ENCODE data around the gene KATNAL1.
A peak's percentile ranks its signal among the peaks of the same experiment; 100 is the strongest.
"Not testable (repeated sequence)": the region's sequence is repeated elsewhere in the genome, so short reads cannot be mapped to it uniquely, and the experiment has no call there.

KATNAL1 gene

GRCh38 chr13:30196025-30196424 lies 111.3 kb downstream of the KATNAL1 start:
- no peak for DNase-seq

- DNase-seq = no peak
Observed at GRCh38 chr13:30194906-30195305, 112.4 kb downstream of the KATNAL1 start.

GRCh38 chr13:30193279-30194234 lies 113.8 kb downstream of the KATNAL1 start:
- DNase-seq = no peak

- DNase-seq = no peak
Observed at GRCh38 chr13:30192320-30193093, 114.8 kb downstream of the KATNAL1 start.

GRCh38 chr13:30191491-30192100 lies 115.8 kb downstream of the KATNAL1 start:
- no peak for DNase-seq

- no peak for DNase-seq
Observed at GRCh38 chr13:30186634-30187415, 120.5 kb downstream of the KATNAL1 start.

- no peak for DNase-seq
Observed at GRCh38 chr13:30181888-30182651, 125.3 kb downstream of the KATNAL1 start.

- no peak for DNase-seq
Observed at GRCh38 chr13:30179597-30180276, 127.6 kb downstream of the KATNAL1 start.

GRCh38 chr13:30178976-30179375 lies 128.4 kb downstream of the KATNAL1 start:
- DNase-seq = no peak

- DNase-seq = no peak
Observed at GRCh38 chr13:30175166-30175565, 132.2 kb downstream of the KATNAL1 start.

GRCh38 chr13:30174250-30174649 lies 133.1 kb downstream of the KATNAL1 start:
- DNase-seq = not testable (repeated sequence)

GRCh38 chr13:30173303-30173610 lies 134.1 kb downstream of the KATNAL1 start:
- DNase-seq = peak in 2 of 6 experiments; percentile 14 to 27

GRCh38 chr13:30172593-30173302 lies 134.6 kb downstream of the KATNAL1 start:
- DNase-seq = no peak

GRCh38 chr13:30170569-30170968 lies 136.8 kb downstream of the KATNAL1 start:
- peak in 2 of 6 experiments; percentile 5 to 7 for DNase-seq

GRCh38 chr13:30169442-30169841 lies 137.9 kb downstream of the KATNAL1 start:
- no peak for DNase-seq

GRCh38 chr13:30165796-30166195 lies 141.6 kb downstream of the KATNAL1 start:
- no peak for DNase-seq

GRCh38 chr13:30165071-30165470 lies 142.3 kb downstream of the KATNAL1 start:
- DNase-seq = no peak

- DNase-seq = no peak
Observed at GRCh38 chr13:30164146-30164545, 143.2 kb downstream of the KATNAL1 start.

GRCh38 chr13:30163441-30163840 lies 143.9 kb downstream of the KATNAL1 start:
- no peak for DNase-seq

GRCh38 chr13:30159446-30159839 lies 147.9 kb downstream of the KATNAL1 start:
- no peak for DNase-seq

Measured in stimulated activated naive CD4-positive, alpha-beta T cell (primary cell).